GM19239 (cell line): ENCODE measurements around the gene RNU1-2.
"Not testable (repeated sequence)": the region's sequence is repeated elsewhere in the genome, so short reads cannot be mapped to it uniquely, and the experiment has no call there.

ENCODE experiments used
- DNase-seq: peaks from one replicate; pipeline ENCODE4 v3.0.0; 2011; ENCODE audit warnings: low spot score; ENCODE audit not compliant: insufficient read length
- FAIRE-seq: peaks from 2 replicates; lab custom pipeline; 2011; peaks lifted over from hg19 to GRCh38; lab: Jason Lieb, UNC

The RNU1-2 gene

DNA sequence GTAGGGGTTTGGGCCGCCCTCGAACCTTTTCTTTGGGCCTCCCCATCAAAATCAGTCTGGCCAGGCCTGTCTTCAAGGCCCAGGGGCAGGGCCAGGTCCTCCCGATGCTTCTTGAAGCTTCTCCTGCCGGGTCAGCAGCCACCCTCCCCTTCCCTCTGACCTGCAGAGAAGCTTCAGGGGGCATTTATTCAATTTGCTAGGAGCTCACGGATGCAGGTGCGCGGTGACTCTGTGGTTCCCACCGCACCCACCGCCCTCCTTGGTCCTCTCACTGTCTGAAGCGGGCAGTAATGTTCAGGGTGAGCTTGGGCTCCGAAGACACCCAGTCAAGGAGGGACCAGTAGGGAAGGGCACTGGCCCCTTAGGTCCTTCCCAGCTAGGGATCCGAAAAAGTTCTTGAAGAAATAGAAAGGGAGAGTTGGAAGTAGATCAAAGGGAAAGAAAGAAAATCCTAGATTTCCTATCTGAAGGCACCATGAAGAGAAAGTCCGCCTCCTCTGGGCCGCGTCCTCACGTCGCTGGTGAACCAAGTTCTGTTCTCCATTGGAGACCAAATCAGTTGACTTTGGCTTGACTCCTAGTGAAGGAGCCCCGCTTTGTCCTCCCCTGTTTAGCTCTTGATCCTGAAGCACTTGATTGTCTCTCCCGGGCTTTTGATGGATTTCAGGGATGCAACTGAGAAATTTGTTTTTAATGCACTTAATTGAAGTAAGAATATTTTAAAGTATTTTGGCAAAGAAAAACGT lies 8.7 kb upstream of the RNU1-2 start:
- no peak for FAIRE-seq
- no peak for DNase-seq

DNA sequence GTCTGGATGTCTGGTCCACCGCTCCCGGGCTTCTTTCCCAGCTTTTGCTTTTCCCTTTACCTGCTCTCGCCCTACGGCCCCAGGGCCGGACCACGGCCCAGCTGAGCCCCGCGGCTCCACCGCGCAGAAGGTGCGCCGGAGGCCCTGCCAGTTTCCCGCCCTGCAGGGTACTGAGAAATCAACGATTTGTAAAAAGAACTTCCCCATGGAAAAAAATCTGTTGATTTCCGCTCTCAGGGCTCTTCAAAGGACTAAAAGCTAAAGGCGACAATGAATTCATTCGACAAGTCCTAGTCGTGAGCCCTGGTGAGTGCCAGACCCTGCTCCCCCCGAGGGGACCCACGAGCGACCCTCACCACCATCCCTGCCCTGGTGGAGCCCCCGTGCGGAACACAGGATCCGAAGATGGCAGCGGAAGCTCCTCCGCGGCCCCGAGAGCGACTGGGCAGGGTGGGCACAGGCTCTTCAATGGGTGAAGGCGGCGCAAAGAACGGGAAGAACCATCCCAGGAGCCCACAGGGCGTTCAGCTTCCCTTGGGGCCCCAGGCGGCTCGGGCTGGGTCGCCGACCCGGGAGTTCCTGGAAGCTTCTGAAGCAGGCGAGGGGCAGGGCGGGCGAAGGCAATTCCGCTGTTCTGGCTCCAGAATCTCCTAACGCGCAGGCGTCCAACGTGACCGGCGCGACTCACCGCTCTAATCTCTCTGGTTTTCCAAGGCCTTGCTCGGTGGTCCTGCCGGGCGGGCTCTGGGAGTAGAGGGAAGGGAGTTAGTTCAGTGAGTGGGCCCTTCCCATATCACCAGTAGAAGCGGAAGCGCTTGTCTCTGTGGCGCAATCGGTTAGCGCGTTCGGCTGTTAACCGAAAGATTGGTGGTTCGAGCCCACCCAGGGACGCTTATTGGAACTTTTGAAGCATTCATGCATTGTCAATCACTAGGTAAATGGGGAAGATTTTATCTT lies 6.6 kb upstream of the RNU1-2 start:
- FAIRE-seq (peak; percentile 80), DNase-seq (peak; percentile 29)

DNA sequence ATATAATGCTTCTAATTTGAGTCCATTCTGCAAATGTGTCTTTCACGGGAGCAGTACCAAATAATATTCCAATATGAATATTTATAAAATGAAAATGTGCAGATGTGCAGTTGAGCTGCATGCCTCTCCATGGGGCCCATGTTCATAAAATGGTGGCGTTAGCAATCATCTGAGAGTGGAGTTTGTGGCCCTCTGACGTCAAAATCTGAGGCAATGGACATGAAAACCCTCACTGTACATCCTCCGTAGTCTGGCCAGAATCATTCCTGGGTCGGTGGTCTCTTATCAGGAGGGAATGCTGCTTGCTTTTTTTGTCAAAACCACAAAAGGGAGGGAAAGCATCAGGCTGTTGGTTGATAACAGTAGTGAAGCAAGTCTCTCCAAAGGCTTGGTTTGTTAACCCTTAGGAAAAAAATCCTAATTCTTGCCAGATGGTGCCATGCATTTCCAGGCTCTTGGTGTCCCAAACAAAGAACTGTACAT lies 5.2 kb upstream of the RNU1-2 start:
- DNase-seq, FAIRE-seq: not testable (repeated sequence)

DNA sequence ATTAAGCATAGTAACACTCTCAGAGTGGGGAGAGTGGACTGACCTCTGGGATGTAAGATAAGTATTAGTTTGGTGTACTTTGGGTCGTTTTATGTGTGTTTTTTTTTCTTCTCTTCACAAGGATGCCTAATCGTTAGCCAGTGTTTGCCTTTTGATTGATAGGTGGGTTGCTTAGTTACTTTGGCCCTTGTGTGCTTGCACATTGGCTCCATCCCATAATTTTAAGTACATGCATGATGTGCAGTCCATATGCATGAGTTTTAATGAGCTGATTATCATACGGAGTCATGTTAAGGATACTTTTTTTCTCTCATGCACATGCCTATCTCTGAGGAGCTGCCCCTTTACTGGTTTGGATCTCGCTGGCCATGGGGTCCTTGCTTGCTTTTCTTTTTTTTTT lies 4.7 kb upstream of the RNU1-2 start:
- FAIRE-seq, DNase-seq: not testable (repeated sequence)

DNA sequence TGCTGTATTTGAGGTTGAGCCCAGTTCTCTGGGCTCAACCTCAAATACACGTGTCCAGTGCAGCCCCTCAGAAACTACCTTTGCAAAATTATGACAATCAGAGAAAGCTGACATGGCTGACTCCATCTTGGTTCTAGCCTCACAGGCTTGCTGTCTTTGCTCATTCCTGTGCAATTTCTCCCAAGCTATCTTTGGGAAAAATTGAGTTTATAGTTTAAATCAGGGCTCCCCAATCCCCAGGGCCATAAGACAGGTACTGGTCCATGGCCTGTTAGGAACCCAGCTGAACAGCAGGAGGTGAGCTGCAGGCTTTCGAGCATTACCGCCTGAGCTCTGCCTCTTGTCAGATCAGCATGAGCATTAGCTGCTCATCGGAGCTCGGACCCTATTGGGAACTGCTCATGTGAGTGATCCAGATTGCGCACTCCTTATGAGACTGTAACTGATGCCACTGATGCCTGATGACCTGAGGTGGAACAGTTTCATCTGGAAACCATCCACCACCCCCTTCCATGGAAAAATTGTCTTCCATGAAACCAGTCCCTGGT lies 2.7 kb upstream of the RNU1-2 start:
- FAIRE-seq, DNase-seq: not testable (repeated sequence)

DNA sequence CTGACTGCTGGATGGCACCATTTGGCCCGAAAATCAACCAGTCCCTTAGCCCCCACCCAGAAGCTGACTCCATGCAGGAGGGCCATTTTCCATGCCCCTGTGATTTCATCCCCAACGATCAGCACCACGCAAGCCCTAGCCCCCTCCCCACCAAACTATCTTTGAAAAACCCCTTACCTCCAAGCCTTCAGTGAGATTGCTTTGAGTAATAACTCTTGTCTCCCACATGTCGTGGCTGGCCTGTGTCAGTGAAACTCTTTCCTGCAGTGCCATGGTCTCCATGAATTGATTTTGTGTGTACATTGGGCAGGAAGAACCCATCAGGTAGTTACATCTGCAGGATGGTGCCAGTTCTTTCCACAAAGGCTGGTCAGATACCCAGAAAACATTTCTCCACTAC lies 2.0 kb upstream of the RNU1-2 start:
- FAIRE-seq, DNase-seq: not testable (repeated sequence)

DNA sequence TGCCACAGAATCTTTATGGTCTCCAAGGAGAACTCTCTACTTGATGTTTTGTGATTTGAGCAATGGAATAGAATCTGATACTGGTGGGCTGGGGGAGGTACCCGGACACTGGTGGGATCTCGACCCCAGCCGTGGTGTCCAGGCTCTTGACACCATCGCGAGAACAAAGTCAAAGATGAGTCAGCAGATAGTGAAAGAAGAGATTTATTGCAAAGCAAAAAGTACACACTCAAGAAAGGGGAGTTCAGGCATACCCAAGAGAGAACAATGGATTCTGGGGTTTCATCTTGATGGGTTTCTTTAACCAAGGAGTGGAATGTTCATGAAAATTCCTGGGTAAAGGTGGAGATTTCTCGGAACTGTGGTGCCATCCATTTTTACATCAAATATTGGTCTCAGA lies 1.4 kb upstream of the RNU1-2 start:
- FAIRE-seq: not testable (repeated sequence)

DNA sequence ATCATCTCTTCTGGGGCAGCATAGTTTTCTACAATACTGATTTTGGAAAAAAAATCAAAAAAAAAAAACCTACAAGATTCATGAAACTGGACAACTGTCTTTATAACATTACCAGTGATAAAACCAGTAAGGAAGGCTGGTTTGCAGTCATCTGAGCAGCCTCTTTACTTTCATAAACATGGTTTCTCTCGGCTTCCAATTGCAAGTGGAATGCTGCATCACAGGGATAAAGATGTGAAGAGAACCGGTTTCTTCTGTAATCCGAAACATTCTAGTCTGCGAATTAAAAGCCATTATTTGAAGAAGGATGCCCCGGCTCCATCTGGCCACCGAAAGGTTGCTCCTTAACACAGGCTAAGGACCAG lies 565 bp upstream of the RNU1-2 start:
- FAIRE-seq, DNase-seq: not testable (repeated sequence)

More for the DNA sequence above, 1.4 kb upstream of the RNU1-2 start:
- not testable (repeated sequence) for DNase-seq

DNA sequence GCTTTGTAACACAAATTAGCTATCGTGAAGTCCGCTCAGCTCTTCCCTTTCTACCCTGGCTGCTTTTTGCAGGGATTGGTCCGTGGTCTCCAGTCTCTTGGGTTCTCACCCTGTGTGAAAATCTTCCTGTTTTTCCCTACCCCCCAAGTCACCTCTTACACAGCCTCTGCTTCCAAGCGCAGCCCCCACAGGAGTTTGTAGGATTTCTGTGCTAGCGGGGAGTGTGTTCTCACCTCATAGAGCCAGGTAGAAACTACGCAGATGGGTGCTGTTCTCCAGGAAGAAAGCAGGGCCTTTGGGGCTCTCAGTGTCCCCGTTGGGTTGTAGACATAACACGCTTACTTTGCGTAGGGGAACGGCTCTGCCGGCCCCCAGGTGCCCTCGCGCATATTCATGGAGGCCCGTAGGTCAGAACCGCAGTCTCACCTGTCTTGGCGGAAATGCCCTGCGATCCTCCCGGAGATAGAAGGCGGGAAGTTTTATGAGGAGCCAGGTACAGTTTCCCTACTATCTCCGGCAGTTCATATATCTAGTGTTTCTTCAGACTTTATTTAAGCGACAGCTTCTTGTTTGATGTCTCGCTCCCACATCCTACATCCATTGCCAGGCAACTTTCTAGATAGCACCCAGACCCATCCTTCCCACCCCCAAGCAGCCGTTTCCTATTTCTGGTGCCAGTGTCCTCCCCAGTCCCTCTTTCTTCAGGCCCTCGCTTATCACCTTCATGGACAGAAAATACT lies 706 bp downstream of the RNU1-2 start:
- FAIRE-seq: peak; percentile 63
- DNase-seq: not testable (repeated sequence)

DNA sequence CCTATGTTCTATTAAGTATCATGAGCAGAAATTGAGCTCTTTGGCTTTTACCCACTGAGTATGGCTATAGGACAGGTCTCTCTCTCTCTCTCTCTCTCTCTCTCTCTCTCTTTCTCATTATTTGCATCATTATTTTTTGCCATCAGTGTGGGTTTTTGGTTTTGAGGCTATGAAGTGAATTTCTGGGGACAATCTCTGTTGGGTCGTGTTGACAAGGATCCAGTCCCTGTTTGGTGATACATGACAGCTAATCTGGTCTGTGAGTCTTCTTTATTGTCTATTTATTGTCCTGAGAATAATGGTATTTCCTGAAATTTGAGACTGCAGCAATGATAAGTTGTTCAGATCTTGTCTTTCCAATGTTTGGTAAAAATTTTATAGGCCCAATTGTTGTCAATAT lies 1.9 kb downstream of the RNU1-2 start:
- not testable (repeated sequence) for FAIRE-seq, DNase-seq

DNA sequence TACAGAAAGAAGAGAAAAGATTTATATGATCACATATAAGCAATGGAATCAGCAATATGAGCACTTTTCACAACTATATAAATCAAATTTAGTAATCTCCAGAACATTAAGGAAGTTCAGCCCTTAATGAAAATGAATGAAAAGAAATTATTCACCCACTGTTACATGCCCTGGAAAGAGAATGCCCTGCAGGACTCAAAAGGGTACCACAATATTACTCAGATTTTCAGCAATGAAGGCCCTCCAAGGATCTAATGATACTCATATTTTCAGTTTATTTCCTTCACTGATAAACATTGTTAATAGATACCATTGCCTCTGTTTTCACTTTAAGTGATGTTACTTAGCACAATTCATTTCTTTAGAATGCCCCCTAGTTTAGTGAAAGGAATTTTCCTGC lies 2.5 kb downstream of the RNU1-2 start:
- not testable (repeated sequence) for DNase-seq, FAIRE-seq

DNA sequence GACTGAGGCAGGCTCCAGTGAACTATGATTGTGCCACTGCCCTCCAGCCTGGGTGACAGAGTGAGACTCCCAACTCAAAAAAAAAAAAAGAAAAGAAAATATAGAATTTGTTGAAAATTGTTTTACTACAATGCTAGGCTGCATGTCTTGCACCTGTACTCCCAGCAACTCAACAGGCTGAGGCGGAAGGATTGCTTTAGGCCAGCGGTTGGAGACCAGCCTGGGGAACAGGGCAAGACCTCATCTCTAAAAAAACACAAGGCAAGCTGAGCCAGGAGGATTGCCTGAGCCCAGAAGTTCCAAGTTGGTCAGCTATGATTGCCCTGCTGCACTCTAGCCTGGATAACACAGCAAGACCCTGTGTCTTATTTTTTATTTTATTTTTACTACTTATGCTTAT lies 3.2 kb downstream of the RNU1-2 start:
- DNase-seq, FAIRE-seq: not testable (repeated sequence)

DNA sequence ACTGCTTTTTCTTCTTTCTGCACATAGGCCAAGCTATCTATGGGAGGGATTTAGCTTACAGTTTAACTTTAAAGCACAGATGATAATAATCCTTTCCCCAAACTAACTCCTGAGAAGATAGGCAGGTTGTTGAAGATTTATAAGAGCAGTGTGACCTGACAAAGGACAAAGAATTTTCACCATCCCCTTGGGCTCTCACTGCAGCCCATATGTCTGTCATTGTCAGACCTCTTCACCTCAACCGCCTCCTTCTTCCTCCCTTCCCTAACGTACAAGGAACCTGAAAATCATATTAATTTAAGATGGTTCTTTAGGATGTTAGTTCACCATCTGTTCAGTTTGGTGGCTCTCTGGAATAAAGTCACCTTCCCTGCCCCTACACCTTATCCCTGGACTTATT lies 5.0 kb downstream of the RNU1-2 start:
- DNase-seq (no peak), FAIRE-seq (no peak)

DNA sequence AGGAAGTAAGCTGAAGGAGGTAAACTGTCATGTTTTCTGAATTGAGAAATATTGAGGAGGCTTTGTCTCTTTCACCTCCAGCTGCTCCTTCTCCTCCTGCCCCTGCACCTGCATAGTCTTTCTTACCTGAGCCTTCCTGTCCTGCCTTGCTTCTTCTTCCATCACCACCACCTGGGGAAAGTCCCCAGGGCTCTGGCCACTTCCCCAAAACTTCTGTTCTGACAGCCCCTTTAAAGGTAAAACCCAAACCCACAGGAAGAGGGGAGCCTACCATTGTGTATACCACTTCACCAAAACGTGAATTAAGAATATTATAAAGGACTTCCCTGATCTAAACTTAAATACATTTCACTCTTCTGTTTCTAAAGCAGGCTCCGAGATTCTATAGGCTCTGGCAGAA lies 5.6 kb downstream of the RNU1-2 start:
- FAIRE-seq, DNase-seq: not testable (repeated sequence)

DNA sequence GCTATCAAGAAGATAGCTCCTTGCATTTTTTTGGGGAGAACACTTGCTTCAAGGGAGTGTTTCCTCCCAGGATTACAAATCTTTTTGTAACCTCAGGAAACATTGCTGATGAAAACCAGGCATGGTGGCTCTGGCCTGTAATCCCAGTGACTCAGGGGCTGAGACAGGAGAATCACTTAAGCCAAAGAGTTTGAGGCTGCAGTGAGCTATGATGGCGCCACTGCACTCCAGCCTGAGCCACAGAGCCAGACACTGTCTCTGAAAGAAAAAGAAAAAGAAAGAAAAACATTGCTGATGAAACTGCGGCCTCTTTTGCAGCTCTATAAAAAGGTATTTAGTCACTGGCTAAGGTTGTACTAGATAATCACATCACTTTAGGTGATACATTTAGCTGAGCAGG lies 7.3 kb downstream of the RNU1-2 start:
- DNase-seq (no peak), FAIRE-seq (no peak)

DNA sequence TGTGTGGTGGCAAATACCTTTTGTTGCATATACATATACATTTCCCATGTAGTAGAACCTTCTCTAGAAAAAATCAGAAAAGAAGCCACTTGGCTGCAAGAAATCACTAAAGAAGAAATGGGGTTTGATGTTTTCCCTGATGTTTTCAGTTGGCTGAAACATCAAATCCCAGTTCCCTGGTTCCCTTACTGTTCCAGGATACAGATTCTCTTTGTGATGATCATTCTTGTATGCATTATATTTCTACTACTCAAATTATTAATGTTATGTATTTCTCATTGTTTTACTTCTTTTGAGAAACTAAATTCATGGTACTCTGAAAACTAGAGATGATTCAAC lies 7.6 kb downstream of the RNU1-2 start:
- FAIRE-seq (peak; percentile 39), DNase-seq (no peak)

DNA sequence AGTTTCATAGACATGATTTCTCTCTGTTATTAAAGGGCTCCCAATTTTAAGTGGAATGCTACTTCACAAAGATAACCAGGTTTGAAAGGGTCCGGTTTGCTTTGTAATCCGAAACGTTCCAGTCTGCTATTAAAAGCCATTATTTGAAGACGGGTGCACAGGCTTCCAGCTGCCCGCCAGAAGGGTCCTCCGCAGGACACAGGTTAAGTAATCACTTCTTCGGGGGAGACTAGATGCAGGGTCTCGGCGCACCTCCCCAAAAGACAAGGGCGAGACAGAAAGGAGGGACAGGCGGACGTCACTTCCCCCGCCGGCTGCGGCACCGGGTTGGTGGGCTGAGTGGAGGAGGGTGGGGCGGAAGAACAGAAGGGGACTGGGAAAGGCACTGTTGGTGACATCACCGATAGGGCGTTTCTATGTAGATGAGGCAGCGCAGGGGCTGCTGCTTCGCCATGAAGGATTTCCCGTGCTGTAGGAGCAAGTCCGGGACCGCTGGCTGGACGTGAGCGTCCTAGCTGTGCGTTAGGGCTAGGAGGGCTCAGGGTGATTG lies 8.9 kb downstream of the RNU1-2 start:
- DNase-seq: peak; percentile 88
- FAIRE-seq: peak; percentile 100

DNA sequence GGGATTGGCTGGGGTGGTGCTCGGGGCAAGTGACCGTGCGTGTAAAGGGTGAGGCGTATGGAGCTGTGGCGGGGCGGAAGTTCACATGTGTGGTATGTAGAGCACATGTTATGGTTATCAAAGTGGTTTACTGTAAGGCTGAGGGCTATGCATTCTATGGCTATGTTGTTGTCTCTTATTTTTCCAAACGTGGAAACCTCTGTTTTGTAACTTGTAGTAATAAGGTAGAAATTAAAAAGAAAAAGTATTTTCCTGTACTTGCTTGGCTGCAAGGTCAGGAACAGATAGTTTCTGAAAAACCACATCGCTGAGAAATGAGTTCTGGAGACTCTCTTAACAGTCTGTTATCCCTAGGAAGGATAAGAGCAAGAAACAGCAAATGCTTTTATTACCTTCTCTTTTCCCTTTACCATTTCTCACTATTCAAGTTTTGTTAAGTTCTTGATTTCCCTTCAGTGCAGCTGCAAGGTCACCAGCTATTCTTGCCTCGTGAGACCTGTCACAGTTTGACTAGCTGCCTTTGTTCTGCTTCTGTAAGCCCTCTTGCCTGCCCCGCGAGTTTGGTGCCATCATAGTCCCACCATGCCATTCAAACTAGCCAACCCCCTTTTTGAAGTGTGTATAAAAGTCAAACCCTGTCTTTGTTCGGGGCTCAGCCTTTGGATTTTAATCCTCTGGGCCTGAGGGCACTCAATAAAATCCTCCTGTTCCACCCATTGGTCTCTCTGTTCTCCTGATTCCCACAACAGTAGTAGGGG lies 9.5 kb downstream of the RNU1-2 start:
- DNase-seq: peak; percentile 72
- no peak for FAIRE-seq
